GM21717 (cell line): ENCODE results near the gene SLC6A4.
"Not testable (repeated sequence)": the region's sequence is repeated elsewhere in the genome, so short reads cannot be mapped to it uniquely, and the experiment has no call there.

Source experiments
- ATAC-seq: cut with Tn5 transposase; IDR thresholded peaks from one replicate; pipeline ENCODE4 v1.9.1; 2021; ENCODE audit warnings: mild to moderate bottlenecking, moderate library complexity; ENCODE audit not compliant: unreplicated experiment

SLC6A4 gene

DNA sequence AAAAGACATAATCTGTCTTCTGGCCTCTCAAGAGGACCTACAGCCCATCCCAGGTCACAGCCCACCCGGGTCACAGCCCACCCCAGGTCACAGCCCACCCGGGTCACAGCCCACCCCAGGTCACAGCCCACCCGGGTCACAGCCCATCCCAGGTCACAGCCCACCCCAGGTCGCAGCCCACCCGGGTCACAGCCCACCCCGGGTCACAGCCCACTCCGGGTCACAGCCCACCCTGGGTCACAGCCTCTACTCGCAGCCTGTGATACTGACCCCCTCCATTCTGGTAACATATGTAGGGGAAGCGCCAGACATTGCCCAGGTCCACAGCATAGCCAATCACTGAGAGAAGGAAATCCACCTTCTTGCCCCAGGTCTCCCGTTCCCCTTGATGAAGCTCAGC is 14.2 kb downstream of the SLC6A4 start:
- no peak for ATAC-seq

DNA sequence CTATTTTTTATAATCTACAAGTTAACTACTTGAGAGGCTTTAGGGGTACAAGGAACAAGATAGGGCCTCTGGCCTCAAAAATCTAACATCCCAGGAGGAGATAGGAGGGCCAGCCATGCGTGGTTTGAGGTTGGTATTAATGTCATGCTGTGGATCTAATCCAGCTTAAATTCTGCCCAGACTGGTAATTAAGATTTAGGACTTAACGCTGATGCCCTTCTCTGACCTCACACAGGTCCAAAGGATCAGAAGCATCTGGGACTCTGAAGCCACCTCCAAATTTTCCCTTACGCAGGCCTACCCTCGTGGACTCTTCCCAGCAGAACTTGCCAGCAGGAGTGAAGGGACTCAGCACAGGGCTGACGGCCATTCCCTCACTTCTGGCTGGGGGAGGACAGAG is 15.1 kb downstream of the SLC6A4 start:
- no peak for ATAC-seq

DNA sequence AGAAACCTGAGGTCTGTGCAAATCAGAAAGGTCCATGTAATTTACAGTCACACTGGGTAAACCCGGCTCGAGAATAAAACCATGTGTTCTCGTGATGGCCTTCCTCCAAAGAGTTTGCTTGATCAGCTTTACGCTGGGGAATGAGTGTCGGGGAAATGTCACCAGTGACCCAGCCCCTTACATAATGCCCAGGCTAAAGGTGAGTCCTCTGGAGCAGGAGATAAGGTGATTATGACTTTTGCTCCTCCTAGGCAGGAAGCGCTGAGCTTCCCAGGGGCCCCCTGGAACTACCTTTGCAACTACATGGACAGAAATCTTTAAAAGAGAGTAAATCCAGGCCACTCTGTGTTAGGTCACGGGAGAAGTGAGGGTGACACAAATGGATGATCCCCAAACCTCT is 15.7 kb downstream of the SLC6A4 start:
- no peak for ATAC-seq

DNA sequence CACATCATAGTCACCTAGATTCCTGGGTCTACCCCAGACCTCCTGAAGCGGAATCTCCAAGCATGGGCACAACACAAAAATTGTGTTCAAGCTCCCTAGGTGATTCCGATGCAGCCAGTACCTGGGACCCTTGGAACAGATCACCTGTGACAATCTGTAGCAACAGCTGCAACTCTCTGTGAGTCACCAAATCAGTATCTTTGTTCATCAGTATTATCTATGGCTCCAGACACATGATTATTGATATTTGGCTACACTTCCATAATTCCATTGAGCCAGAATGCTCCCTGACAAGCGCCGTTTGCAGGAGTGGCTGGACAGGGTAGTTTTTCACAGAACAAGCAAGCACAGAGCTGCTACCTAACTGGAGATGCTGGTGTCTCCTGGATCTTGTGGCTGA is 16.2 kb downstream of the SLC6A4 start:
- ATAC-seq, result no peak

DNA sequence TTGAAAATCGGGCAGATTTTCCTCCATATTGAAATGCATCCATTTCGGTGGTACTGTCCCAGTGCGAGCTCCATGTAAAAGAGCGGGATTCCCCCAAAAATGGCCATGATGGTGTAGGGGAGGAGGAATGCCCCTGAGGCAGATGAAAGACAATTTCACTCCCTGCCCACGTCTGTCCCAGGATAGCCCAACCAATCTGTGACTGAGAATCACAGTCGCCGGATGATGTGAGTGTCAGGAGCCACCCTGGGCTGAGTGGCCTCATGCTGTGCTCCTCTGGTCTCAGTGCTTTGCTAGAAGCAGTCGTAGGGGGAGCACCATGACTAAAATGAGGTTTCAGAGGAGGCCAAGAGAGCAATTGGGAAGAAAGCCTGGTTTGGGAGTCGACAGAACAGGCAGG is 16.7 kb downstream of the SLC6A4 start:
- no peak for ATAC-seq

DNA sequence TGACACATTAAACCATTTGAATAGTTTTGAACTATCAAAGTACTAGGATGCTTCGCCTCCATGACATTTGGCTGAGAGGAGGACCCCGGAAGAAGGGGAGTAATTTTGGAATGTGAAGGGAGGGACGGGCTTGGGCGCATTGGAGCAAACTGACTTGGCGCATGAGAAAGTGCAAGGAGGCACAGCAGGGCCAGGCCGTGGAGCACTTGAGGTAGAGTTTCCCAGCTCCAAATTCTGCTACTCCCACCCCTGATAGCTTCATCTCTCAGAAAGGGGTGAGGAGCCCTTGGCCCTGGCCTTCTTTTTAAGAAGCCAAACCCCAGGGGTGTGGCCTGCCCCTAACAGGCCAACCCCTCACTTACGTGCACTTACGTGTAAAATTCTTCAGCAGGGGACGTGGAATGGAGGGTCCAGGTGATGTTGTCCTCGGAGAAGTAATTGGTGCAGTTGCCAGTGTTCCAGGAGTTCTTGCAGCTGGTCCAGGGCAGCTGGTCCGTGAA is 17.7 kb downstream of the SLC6A4 start:
- ATAC-seq, result no peak

DNA sequence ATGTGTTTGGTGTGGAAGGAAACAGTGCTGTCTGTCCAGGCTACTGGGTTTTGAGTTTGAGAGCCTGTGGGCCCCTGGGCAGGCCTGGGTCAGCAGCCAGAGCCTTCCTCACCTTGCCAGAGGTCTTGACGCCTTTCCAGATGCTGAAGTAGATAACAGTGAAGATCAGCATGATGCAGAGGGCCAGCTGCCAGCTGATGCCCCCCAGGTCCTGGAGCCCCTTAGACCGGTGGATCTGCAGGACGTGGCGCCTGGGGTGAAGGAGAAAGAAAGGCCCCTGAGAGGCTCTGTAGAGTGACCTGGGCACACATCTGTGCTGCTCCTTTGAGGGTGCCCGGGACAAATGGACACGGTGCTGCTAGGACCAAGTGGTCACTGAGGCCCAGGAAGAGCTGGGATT is 18.4 kb downstream of the SLC6A4 start:
- no peak for ATAC-seq

DNA sequence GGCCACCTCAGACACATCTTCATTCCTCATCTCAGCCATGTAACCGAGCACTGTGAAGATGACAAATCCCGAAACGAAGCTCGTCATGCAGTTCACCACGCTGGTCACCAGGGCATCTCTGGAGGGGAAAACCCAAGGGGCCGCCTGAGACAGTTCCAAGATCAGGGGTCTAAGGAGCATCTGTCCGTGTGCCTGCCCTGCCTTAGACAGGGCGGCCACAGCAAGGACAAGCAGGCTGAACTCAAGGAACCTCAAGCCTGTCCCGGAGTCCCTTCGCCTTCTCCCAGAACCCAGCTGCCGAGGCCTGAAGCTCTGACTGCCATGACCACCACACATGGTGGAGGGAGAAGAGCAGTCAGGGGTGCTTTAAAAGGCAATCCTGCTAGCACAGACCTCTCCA is 22.7 kb downstream of the SLC6A4 start:
- ATAC-seq, result peak; percentile 63

DNA sequence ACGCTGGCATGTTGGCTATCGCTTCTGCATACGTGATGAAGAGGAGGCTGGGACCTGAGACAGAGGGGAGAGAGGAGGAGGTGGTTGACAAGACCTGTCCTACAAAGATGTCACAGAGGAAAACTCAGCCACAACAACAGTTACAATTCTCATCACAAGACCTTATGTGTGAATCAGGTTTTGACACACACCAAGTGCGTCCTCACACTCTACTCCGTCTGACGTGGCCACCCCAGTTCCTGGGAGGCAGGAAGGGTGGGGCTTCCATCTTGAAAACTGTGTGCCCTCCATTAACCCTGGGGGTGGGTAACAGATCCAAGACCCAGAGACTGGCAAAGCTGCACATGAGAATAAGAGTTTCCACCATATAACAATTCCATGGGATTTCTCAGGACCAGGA is 24.1 kb downstream of the SLC6A4 start:
- no peak for ATAC-seq

DNA sequence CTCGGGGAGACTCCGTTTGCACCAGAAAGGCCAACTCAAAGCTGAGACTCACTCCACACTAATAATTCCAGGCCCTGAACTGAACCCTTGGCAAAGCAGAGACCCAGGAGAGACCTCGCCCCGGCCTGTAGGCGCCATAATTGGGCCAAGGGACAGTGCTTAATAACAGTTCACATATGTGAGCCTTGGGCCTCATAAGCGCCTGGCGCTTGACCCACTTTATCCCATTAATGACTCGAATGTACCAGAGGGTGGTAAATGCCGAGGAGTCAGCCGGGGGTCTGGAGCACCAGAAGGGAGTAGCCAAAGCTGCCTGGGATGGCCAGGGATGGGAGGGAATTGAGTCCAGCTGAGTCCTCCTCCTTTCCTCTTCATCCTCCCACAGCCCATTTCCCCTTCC is 24.6 kb downstream of the SLC6A4 start:
- ATAC-seq, result no peak

DNA sequence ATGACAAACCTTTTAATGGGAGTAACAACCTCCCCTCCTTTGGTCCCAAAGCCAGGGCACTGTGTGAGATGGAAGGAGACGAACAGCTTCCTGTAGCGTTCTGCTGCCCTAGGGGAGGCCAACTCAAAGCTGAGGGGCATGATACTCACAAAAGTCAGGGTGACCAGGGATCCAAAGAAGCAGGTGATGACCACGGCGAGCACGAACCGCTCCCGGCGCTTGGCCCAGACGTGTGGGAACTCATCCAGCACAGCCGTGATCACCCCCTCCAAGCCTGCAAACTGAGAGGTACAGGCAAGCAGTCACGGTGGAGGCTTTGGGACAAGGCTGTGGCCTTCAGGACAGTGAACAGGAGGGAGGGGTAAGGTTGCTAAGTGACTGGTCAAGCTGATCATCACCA is 25.1 kb downstream of the SLC6A4 start:
- no peak for ATAC-seq

DNA sequence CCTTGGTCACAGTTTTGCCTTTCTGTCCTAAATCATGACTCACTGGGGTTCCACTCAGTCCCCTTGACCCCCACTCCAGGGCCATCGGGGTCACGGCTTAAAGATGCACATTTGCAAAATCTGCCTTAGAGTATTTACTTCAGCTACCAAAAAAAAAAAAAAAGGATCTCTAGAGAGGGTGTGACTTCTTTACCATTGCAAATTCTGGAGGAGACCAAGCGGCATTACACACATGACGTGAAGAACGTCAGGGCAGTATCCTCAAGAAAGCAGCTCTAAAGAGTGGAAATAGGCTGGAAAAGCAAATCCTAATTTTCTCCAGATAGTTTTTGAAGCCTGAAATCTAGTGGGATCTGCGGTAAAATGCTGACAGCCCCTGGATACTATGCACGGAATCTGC is 25.6 kb downstream of the SLC6A4 start:
- no peak for ATAC-seq

DNA sequence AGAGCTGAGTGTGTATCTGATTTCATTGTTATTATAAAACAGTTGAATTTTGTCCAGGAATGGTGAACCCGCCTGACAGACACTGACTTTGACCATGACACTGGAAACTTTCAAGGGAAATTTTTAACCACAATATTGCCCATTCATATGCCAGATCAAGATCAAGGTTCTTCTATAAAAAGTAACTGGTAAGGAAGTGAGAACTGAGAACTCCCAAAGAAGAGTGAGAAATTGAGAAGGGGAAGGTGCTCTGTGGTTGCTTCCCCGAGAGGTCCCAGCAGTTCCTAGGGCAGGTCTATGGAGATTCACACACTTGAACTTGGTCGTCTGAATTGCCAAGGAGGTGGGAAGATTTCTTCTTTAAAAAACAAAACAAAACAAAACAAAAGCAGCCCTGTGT is 27.3 kb downstream of the SLC6A4 start:
- no peak for ATAC-seq

DNA sequence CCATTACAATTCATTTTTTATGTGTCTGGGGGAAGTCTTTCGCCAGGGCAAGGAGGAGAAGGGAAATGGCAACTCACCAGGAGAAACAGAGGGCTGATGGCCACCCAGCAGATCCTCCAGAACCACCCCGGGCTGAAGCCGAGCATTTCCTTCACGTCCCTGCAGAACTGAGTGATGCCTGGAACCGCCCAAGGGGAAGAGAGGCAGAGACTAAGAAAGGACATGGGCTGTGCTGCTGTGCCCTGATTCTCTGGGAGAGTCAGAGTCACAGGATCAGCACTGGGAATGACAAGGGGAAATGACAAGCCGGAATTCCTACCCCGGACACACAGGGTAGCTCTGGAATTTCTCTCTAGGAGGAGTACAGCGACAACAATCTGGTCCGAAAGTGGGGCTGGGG is 27.8 kb downstream of the SLC6A4 start:
- no peak for ATAC-seq

DNA sequence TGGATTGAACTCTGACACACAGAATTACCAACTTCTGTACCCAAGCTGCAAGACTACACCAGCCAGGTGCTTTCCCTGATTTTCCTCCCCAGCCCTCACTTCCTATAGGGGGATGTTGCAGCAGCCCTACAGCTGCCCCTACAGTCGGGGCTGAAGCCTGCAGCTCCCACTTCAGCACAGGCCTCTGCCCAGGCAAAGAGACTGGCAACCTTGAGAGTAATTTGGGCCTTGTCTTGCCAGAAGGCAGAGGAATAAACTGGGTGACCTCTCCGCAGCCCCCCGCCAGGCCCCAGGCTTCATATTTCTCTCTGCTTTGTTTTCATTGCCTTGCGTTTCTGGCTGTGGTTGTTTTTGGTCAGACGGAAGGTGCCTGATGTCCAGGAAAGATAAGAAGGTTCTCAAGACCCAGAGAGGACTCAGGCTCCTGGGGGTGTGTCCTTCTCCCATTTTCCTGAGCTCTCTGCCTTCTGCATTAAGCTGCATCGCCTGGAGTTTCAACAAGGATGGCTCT is 32.0 kb downstream of the SLC6A4 start:
- ATAC-seq, result no peak

DNA sequence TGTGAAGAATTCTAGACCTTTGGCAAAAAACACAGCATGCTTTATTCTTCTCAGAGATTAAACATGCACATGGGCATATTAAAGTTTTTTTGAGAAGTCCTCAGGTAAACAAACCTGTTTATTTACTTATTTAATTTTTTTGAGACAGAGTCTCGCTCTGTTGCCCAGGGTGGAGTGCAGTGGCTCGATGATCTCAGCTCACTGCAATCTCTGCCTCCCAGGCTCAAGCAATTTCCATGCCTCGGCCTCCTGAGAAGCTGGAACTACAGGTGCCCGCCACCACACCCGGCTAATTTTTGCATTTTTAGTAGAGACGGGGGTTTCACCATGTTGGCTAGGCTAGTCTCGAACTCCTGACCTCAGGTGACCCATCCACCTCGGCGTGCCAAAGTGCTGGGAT is 34.8 kb downstream of the SLC6A4 start:
- ATAC-seq, result not testable (repeated sequence)

DNA sequence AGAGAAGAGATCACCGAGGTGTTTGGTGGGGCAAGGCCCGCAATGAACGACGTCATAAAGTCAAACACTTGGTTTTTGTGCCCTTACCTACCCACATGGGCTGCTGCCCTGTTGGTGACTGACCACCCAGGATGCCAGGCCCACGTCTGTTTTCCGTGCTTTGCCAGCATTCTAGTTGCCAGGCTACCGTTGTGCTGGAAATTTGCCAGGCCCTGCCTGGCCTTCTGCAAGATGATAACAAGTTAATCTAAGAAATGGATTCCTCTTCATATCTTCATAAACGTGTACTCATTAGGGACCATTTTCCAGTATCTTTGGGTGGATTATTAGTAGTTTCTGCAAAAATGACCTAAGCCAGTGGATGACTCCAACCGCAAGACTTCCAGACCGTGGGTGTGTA is 35.4 kb downstream of the SLC6A4 start:
- ATAC-seq, result no peak

DNA sequence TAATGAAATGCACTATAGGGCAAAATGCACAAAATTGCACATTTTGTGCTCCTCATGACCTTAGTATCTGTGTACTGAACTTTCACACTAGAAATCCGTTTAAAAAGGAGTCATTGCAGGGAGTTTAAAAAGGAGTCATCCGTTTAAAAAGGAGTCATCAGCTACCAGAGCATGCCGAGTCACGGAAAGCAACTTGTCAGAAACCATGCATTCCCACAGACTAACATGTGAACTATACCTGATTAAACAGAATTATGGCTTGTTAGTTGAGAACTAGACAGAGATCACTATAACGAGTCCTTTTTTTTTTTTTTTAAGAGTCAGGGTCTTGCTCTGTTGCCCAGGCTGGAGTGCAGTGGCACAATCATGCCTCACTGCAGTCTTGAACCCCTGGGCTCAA is 35.9 kb downstream of the SLC6A4 start:
- no peak for ATAC-seq

DNA sequence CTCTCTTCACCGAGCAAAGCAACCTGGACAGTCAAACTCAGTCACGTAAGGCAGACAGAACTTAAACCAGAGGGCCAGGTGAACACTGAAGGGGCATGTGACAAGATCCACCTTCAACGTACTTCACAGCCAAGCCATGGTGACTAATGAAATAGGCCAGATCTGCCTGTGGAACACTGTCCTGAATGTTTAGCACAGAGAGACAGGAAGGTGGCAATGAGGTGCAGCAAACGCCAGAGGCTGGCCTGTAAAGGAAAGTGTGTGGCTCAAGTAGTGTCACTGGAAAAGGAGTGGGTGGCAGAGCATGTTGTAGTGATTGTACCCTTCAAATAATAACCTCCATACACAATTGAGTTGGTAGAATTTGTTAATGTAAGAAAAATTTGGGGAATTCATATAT is 38.1 kb downstream of the SLC6A4 start:
- ATAC-seq, result no peak

DNA sequence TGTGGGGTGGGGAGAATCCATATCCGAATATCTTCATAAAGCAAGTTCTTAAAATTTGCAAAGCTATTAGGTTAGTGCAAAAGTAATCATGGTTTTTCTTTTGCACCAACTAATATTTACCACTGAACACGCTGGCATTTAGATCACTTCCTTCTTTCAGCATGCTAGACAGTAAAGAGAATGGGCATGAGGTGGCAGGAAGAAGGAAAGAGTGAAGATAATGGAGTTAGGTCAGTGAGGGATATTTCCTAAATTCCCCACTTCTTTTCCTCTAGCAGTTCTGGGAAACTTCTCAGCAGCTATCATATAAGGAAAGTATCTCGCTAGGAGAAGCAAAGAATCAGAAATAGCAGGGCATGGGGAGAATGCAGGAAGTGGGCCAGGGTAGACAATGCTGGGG is 39.0 kb downstream of the SLC6A4 start:
- no peak for ATAC-seq

DNA sequence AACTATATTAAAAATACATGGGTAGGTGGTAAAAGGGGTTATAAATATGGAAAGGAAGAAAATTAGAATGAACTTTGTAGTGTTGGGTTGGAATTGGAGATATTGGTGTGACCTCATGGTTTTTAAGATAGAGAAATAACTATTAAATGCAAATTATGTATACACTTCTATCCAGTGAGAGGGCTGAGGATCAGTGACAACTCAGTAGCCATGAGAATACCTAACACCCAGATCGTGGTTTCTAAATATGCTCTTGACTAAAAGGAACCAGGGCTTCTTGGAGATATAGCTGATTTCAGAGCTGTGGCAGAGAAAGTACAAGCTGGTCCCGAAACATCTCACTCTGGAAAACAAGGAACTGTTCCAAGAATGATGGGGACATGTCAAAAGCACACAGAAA is 44.4 kb downstream of the SLC6A4 start:
- no peak for ATAC-seq

DNA sequence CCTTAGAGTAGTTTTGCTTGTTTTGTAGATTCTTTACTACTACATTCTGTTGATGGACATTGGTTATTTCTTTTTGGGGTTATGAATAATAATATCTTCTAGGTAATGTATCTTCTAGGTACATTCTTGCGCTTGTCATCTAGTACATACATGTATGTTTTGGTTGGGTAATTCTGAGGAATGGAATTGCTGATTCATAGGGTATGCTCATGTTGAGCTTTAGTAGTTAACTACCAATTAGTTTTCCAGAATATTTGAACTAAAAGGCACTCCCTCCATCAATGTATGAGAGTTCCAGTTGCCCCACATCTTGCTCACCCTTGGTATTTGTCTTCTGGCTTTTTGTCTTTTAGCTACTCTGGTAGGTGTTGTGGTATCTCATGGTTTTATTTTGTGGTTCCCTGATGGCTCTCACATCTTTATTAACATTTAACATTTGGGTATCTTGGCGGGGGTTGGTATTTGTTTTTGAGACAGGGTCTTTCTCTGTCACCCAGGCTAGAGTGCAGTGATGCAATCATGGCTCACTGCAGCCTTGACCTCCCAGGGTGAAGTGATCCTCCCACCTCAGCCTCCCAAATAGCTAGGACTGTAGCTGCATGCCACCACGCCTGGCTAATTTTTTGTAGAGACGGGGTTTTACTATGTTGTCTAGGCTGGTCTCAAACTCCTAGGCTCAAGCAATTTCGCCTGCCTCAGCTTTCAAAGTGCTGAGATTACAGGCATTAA is 47.1 kb downstream of the SLC6A4 start:
- ATAC-seq, result no peak

DNA sequence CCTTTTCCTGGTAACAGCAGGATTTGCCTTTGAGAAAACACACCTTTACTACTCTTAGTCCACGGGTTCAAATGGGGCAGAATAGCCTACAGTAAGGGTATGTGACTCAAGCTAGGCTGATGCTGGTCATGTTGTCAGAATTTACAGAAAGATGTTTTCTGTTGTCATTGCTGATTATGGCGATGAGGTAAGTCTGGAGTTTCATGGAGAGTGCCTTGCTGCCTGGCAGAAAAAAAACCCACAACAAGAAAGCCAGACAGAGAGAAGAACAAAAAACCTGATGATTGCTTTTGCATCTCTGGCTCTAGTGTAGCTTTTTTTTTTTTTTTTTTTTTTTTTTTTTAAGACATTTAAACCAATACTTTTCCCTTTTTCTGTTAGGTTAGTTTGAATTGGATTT is 47.9 kb downstream of the SLC6A4 start:
- no peak for ATAC-seq
